Immature natural killer cell (primary cell): ENCODE results near the gene CANT1. TPM values are rescaled to one million over a fixed set of nuclear protein-coding genes. Genes with fewer than 3 reads are reported as not detected.

Experiments used
- DNase-seq, 3 donors: peaks; one replicate each; pipeline ENCODE4 v3.0.0; 2022; ENCODE audit warnings: mixed read lengths in 1 of 3
- H3K27ac Mint-ChIP-seq, 6 donors: one replicate each; pipeline ENCODE4 v1.8.0; 2020; ENCODE audit warnings: mixed read lengths in 6 of 6, mild to moderate bottlenecking in 5 of 6, inconsistent platforms in 4 of 6, moderate library complexity in 3 of 6
- H3K27me3 Mint-ChIP-seq, 3 donors: one replicate each; pipeline ENCODE4 v1.8.0; 2020 to 2021; ENCODE audit warnings: low read depth in 3 of 3, mild to moderate bottlenecking in 3 of 3, mixed read lengths in 3 of 3, moderate library complexity in 3 of 3, inconsistent platforms in 1 of 3
- H3K36me3 Mint-ChIP-seq, 3 donors: one replicate each; pipeline ENCODE4 v1.8.0; 2020; ENCODE audit warnings: mixed read lengths in 3 of 3, inconsistent platforms in 2 of 3, mild to moderate bottlenecking in 2 of 3
- H3K4me1 Mint-ChIP-seq, 2 donors: one replicate each; pipeline ENCODE4 v1.8.0; 2020; ENCODE audit warnings: inconsistent platforms in 2 of 2, mild to moderate bottlenecking in 2 of 2, mixed read lengths in 2 of 2, moderate library complexity in 1 of 2
- H3K4me3 Mint-ChIP-seq, 5 donors: one replicate each; pipeline ENCODE4 v1.8.0; 2020; ENCODE audit warnings: mild to moderate bottlenecking in 5 of 5, mixed read lengths in 5 of 5, inconsistent platforms in 3 of 5, moderate library complexity in 3 of 5
- H3K9me3 Mint-ChIP-seq, 6 donors: one replicate each; pipeline ENCODE4 v1.8.0; 2020; ENCODE audit warnings: mild to moderate bottlenecking in 6 of 6, mixed read lengths in 6 of 6, inconsistent platforms in 4 of 6, moderate library complexity in 3 of 6
- polyA plus RNA-seq, 3 donors: library from polyadenylated mRNA; unstranded; fragments of 300-500 nt; fragmentation: Illumina TruSeq; gene quantifications; one replicate each; pipeline ENCODE4 v1.2.3, GENCODE V29; 2021

Gene CANT1
- polyA plus RNA-seq, 3 donors from 2014 or later = 3.7 to 7.2 (median 4.6) TPM

DNA sequence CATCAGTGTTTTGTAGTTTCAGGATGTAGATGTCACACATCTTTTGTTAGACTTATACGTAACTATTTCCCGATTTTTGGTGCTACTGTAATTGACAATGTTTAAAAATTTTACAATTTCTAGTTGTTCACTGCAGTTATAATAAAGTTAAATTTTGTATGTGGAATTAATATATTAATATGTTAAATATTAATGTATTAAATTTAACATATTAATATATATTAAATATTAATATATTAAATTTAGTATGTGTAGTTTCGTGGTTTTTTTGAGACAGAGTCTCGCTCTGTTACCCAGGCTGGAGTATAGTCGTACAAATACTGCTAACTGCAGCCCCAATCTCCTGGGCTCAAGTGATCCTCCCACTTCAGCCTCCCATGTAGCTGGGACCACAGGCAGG is 24.2 kb downstream of the CANT1 start:
- Mint-ChIP-seq H3K27me3 (peaks cover 2 to 5% (median 3%) of the 10 kb centered on the region in 3 donors), H3K9me3 (no peaks in the 10 kb centered on the region), H3K27ac (no peak overlapping the region), H3K4me3 (no peak overlapping the region), H3K36me3 (peaks cover 0 to 3% (median 1%) of the 10 kb centered on the region in 3 donors), H3K4me1 (peaks cover 14 to 15% of the 10 kb centered on the region in 2 donors)
- no peak for DNase-seq

DNA sequence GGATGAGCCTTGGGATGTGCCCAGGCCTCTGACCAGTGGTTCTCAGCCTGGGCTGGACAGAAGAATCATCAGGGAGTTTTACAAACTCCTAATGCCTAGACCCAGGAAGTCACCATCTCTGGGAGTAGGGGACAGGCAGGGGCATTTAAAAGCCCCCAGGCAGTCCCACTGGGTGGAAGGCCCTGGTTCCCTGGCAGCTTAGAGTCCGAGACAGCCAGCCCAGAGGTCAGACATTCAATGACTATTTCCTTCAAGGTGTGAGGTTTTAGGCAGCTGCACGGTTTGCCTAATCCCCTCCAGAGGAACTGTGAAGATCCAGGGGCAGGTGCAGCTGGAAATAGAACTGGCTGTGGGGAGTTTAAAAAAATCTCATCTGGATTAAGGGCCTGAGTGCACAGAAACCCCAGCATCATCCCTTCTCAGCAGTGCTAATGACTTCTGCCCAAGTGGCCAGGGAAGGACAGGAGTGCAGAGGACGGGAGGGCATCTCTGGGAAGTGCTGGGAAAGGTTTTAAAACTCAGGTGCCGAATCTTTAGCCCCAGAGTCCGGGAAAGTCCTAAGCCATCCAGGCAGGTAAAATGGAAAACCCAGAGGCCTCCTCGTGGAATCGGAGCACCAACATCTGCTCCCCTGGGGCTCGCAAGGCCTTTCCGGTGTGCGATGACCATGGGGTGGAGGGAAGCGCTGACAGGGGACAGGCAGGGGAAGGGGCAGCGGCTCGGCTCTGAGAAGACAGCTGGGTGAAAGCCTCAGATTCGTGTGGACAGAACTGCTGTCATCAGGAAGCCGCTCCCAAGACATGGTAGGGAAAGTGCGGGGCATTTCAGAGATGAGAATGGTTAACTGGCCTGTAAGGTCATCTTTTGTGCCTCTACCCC is 28.3 kb downstream of the CANT1 start:
- H3K4me1 Mint-ChIP-seq = peaks cover 6% of the 10 kb centered on the region in 2 donors
- no peaks in the 10 kb centered on the region for H3K36me3 Mint-ChIP-seq
- no peaks in the 10 kb centered on the region for H3K9me3 Mint-ChIP-seq
- no peak overlapping the region for H3K27ac Mint-ChIP-seq
- no peak for DNase-seq
- H3K4me3 Mint-ChIP-seq = no peak overlapping the region
- H3K27me3 Mint-ChIP-seq = peaks cover 0 to 4% (median 2%) of the 10 kb centered on the region in 3 donors

DNA sequence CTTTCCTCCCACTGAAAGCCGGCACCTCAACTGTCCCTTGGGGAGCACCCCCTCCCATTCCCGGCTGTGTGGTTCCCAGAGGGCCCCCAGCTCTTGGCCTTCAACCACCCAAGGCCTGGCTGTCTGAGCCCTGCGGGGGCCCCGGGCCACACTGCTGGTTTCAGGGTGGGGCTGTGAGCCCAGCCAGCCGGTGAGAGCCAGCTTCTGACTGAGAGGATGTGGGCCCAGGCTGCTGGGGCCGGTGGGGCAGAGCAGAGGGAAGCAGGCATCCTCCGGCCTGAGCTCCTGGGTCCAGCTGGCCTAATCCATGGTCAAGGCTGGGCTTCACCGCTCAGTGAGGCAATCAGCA is 29.0 kb downstream of the CANT1 start:
- H3K27me3 Mint-ChIP-seq = peaks cover 0 to 2% (median 2%) of the 10 kb centered on the region in 3 donors
- no peak for DNase-seq
- H3K9me3 Mint-ChIP-seq = no peaks in the 10 kb centered on the region
- H3K36me3 Mint-ChIP-seq = no peaks in the 10 kb centered on the region
- H3K27ac Mint-ChIP-seq = no peak overlapping the region
- H3K4me3 Mint-ChIP-seq = no peak overlapping the region
- no peaks in the 10 kb centered on the region for H3K4me1 Mint-ChIP-seq

DNA sequence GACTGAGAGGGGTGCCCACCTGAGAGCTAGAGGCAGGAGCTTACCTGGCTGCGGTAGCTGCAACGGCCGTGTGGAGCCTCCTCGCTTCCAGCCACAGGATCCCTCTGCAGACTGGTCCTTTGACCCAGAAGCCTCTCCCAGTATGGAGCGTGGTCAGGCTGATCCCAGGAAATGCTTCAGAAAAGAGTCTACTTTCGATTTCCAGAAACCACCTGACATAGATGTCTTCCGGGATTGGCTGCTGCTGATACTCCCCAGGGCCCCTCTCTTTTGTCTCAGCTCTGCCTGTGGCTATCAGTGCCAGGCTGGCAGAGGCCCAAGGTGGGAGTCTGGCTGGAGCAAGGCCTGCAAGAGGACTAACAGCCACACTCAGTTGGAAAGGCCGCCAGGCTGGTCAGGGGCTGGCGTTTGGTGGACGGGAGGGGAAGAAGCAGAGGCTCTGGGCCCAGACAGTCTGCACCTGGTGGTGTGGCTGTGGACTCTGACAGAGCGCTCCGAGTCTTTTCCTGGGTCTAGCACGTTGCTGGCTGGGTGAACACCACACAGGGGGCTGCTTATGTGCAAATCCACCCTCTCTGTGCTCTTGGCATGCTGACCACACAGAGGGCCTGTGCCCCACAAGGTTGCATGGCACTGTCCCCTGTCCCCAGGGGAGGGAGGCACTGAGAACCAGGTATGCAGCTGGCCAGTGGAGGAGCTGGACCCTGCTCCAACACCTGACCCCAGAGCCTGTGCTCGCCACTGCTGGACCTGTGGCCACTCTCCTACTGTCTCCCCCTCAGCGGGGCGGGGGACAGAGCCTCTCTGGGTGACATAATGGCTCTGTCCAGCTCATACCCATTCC is 29.6 kb downstream of the CANT1 start, which contains the start of gene LGALS3BP:
TSS of gene LGALS3BP (minus strand) at position 144 of the 844 bp plus-strand sequence. CDS start 2,732 bp downstream, outside the sequence.
- no peak within 1 kb of the TSS for H3K27ac Mint-ChIP-seq

DNA sequence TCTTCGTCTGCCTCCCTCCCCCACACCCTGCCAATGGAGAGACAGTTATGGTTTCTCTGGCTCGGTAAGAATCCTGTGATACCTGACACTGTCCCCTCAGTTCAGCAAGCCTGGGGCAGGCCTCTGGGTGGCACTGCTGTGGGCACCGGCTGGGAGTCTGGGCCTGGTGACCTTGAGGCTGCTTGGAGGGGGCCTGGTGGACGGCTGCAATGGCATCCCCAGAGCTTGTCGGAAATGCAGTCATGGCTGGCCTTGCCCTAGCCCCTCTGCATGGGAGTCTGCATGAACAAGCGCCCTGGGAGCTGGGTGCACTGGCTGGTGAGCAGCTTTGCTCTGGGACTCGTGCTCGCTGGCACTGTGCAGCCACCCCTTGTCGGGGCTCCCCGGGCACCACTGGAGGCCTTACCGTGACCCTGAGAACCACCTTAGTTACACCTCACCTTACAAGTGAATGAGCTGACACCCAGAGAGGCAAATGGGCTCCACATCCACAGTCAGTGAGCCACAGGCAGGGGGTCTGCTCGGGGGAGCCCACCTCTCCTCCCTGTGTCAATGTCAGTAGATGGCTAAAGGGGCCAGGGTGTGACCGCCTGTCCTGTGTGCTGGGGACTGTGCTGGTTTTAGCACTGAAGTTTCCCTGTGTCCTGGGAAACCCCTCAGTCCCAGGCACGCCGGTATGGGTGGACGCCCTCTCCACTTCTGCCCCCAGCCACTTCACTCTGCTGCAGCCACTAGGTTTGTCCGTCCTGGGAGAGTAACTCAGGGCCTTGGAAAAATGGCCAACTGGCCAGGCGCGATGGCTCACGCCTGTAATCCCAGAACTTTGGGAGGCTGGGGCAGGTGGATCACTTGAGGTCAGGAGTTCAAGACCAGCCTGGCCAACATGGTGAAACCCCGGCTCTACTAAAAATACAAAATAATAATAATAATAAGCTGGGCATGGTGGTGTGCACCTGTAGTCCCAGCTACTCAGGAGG is 31.3 kb downstream of the CANT1 start:
- no peak for DNase-seq
- no peak overlapping the region for H3K4me3 Mint-ChIP-seq
- peaks cover 0 to 2% (median 0%) of the 10 kb centered on the region in 3 donors for H3K27me3 Mint-ChIP-seq
- H3K4me1 Mint-ChIP-seq = no peaks in the 10 kb centered on the region
- no peak overlapping the region for H3K27ac Mint-ChIP-seq
- no peaks in the 10 kb centered on the region for H3K9me3 Mint-ChIP-seq
- H3K36me3 Mint-ChIP-seq = no peaks in the 10 kb centered on the region

More for the DNA sequence above, 29.6 kb downstream of the CANT1 start, which contains the start of gene LGALS3BP:
- Mint-ChIP-seq H3K36me3 (no peaks in the 10 kb centered on the region), H3K27me3 (peaks cover 0 to 2% (median 2%) of the 10 kb centered on the region in 3 donors), H3K4me3 (no peak within 1 kb of the TSS), H3K4me1 (no peaks in the 10 kb centered on the region), H3K9me3 (no peaks in the 10 kb centered on the region)
- no peak for DNase-seq

DNA sequence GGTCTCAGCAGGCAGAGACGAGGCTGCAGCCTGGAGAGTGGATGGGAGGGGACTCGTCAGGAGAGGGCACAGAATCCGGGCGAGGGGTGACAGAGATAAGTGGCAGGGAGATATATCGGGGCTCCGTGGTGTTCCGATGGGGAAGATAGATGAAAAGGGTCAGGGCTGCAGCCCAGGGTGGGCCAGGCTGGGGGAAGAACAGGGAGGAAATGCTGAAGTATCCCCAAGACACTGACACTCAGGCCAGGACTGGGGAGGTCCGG is 32.0 kb downstream of the CANT1 start:
- Mint-ChIP-seq H3K27ac (no peak overlapping the region), H3K36me3 (no peaks in the 10 kb centered on the region), H3K27me3 (peaks cover 0 to 2% (median 0%) of the 10 kb centered on the region in 3 donors), H3K9me3 (no peaks in the 10 kb centered on the region), H3K4me3 (no peak overlapping the region), H3K4me1 (no peaks in the 10 kb centered on the region)
- DNase-seq = no peak

DNA sequence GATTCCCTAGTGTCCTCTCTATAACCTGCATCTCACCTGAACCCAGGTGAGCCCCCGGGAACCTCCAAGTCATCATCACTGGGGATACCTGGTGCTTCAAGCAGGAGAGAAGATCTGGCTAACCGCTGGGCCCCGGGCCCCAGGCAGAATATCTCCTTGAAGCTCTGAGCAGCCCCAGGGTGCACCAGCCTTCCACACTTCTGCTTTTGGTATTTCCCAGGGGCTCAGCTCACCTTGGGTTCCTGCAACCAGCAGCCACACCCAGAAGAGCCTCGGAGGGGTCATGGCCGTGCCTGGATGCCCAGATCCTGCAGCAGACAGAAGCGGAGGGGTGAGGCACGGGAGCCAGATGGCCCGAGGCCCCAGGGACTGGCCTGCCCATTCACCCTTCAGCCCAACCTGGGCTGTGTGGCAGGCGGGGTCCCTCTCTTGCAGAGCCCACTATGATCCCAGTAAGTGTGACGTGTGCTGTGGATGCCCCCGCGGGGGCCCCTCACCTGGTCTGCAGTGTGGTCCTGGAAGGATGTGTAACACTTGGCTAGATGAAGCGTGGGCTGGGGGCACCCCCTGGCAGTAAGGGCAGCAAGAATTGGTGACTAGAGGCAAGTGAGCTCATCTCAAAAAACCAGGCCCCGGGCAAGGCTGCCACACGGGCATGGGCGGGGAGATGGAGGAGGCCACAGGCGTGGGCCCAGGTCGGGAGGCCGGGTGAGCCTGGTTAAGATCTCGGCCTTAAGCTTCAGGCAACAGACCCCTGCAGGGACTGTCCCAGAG is 32.5 kb downstream of the CANT1 start:
- H3K9me3 Mint-ChIP-seq = no peaks in the 10 kb centered on the region
- no peak overlapping the region for H3K4me3 Mint-ChIP-seq
- H3K27me3 Mint-ChIP-seq = no peaks in the 10 kb centered on the region
- no peaks in the 10 kb centered on the region for H3K4me1 Mint-ChIP-seq
- H3K27ac Mint-ChIP-seq = no peak overlapping the region
- H3K36me3 Mint-ChIP-seq = no peaks in the 10 kb centered on the region
- DNase-seq = no peak

DNA sequence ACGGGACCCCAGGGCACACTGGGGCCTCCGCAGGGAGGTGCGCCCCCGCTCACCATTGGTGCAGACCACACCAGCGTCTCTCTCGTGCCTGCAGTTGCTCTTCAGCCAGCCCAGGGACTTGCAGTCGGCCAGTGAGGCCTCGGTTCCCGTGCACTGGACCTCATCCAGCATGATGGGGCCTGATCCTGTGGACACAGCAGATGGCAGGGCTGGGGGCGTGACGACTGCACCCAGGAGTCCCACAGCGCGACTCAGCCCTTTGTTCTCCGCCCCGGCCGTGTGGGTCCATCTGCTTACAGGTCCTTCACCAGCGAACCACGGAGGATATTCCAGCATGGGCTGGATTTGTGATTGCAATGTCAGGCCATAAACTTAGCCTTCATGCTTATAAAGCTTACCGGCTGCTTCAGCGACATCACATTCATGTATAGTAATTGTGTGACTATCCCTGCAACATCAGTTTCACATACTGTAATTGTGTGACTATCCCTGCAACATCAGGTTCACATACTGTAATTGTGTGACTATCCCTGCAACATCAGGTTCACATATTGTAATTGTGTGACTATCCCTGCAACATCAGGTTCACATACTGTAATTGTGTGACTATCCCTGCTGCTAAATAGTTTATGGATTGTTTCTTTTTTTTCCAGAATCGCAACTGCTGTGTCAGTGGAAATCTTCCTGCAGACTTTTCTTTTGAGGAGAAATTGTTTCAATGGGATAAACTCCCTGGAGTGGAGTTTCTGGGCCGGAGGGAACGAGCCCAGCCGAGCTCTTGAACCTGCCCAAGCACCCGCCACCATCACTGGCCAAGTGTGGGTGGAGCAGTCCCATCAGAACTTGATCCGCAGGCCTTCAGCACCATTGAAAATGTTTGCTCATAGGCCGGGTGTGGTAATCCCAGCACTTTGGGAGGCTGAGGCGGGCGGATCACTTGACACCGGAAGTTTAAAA is 34.7 kb downstream of the CANT1 start:
- no peaks in the 10 kb centered on the region for H3K9me3 Mint-ChIP-seq

DNA sequence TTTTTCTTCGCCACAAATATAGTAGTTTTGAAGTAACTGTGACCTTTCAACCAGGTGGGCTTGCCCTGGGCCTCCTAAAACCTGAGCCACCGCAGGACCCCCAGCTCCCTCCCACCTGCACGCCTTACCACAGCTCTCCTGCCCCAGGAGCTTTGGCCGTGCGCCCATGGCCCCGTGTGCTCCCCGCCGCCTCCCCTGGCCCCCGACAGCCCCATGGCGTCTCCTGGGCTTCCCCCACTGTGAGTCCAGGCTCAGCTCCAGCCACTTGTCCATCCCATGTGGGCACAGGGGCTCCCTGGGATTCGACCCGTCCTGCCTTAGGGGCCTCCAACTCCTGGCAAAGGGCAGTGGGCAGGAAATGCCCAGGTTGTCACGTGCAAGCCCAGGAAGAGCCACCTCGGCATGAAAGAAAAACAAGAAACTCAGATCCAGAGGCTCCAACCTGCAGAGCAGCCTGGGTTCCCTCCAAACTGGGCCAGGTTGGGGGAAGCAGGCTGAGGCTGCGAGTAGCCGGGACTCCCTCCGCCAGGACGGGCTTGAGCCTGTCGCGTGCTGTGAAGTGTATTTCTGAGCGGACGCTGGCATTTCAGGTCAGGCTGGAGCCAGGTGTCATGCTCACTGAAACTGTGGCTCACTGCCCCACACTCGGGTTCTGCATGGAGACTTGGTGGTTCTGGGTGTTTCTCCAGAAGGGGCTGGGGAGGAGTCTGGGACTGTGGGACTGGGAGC is 35.6 kb downstream of the CANT1 start:
- peaks cover 0 to 2% (median 0%) of the 10 kb centered on the region in 3 donors for H3K27me3 Mint-ChIP-seq

More for the DNA sequence above, 34.7 kb downstream of the CANT1 start:
- DNase-seq = no peak
- H3K27me3 Mint-ChIP-seq = peaks cover 0 to 2% (median 0%) of the 10 kb centered on the region in 3 donors
- H3K27ac Mint-ChIP-seq = no peak overlapping the region
- peaks cover 4 to 7% of the 10 kb centered on the region in 2 donors for H3K4me1 Mint-ChIP-seq
- H3K4me3 Mint-ChIP-seq = no peak overlapping the region
- H3K36me3 Mint-ChIP-seq = no peaks in the 10 kb centered on the region

DNA sequence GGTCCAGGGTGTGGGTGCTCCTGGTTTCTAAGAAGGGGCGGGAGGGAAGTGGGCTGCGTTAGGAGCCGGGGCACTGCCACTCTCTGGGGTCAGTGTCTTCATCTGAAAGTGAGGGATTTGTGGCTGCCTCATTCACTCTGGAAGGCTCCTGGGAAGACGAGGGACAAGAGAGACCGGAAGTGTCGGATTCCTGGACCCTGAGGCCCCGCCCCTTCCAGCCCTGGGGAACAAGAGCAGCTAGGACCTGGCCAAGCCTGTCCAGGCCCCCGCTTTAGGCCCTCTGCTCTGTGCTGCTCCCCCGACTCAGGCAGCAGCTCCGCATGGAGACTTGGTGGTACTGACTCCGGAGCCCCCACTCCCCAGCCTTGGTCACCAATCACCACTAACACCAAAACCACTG is 36.4 kb downstream of the CANT1 start:
- Mint-ChIP-seq H3K36me3 (no peaks in the 10 kb centered on the region), H3K27me3 (peaks cover 0 to 3% (median 0%) of the 10 kb centered on the region in 3 donors), H3K4me3 (no peak overlapping the region), H3K9me3 (no peaks in the 10 kb centered on the region), H3K4me1 (peaks cover 4 to 7% of the 10 kb centered on the region in 2 donors), H3K27ac (no peak overlapping the region)
- no peak for DNase-seq

More for the DNA sequence above, 35.6 kb downstream of the CANT1 start:
- H3K4me1 Mint-ChIP-seq = peaks cover 4 to 7% of the 10 kb centered on the region in 2 donors
- H3K9me3 Mint-ChIP-seq = no peaks in the 10 kb centered on the region
- H3K4me3 Mint-ChIP-seq = no peak overlapping the region
- no peaks in the 10 kb centered on the region for H3K36me3 Mint-ChIP-seq
- no peak for DNase-seq
- no peak overlapping the region for H3K27ac Mint-ChIP-seq

DNA sequence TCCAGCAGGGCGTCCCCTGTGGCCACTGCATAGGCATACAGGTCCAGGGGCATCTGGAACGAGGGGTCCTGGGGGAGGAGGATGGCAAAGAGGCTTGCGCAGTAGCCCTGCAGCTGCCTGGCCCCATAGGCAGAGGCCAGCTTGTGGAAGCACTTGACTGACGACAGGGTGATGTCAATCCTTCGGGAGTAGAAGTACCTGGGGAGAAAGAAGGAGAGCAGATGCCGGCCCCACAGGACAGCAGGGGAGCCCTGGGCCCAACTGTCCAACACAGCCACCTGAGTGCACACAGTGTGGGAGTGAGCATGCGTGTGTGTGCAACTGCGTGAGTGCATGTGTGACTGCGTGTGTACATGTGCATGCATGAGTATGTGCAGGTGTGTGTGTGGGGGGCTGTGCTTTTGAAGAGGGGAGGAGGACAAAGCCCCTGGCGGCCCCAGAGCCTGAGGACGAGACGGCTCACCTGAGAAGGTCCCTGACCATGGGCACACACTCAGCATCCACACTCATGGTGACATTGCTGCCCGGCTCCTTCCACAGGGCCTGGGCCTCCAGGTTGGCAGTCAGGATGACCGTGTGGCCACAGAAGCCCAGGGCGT is 37.0 kb downstream of the CANT1 start:
- H3K27me3 Mint-ChIP-seq = peaks cover 0 to 4% (median 0%) of the 10 kb centered on the region in 3 donors
- H3K27ac Mint-ChIP-seq = no peak overlapping the region

More for the DNA sequence above, 37.0 kb downstream of the CANT1 start:
- Mint-ChIP-seq H3K4me1 (peaks cover 4 to 7% of the 10 kb centered on the region in 2 donors), H3K4me3 (no peak overlapping the region), H3K9me3 (no peaks in the 10 kb centered on the region), H3K36me3 (no peaks in the 10 kb centered on the region)
- no peak for DNase-seq
